Activated T-cell treated with anti-CD3 and anti-CD28 coated beads for 4 hours (primary cell): ENCODE data around the gene TBL1X.

Experiments
- DNase-seq: peaks from one replicate; pipeline ENCODE4 v3.0.0-alpha.2; 2020

TBL1X gene

DNA sequence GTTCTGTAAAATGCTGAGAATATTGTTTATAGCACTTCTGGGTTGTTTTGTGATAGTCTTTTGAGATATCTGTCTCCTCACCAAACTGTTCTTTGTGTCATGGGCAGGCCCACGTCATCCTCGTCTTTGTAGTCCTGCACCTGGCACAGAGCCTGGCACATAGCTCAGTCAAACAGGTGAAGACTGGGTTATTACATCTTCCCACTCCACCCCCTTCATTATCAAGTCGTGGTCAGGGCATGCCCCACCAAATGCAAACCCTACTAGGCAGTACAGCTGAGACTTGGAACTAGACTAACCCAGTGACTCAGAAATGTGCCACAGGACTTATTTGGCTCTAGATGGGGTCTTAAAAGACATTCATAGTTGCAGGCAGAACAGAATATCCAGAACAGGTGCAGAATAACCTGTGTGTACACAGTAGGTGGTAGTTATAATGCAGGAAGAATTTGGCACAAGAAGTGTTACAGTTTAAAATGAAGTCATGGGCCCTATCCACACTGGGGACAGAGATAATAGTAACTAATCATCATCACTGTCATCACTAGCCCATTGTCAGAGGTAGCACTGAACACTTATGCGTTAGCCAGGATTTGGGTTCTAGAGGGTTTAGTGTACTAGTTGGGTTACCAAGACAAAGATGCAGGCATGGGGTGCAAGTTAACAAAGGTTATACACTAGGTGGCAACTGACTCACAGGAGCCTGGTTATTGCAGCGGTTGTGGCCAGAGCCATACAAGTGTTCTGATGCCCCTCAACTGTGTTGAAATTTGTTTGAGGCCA is 74.9 kb downstream of the TBL1X start:
- no peak for DNase-seq

DNA sequence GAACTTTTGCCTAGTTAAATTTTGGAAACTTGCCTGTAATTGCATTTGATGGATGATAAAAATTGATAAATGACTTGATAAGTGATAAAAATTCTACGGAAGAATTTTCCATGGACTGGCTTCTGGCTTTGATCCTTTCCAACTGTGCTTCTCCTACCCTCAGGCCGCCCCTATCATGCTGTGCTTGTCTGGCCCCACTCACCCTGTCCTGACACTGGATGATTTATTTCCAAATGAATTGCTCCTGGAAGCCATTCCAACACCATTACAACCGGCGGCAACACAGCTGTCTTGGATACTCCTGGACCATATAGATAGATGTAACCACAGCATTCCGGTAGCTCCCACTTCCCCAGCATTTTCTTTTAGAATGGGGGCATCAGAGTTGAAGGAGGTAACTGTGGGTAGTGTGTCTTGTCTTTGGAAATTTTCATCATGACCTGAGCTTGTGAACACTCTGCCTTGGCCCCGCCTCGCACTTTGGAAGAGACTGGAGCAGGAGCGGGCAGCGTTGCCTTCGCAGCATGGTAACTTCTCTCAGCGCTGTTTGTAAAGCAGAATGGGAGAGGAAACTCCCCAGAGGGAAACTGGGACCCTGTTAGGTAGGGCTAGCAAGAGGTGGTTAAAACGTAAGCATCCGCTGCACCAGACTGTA is 77.4 kb downstream of the TBL1X start:
- no peak for DNase-seq

DNA sequence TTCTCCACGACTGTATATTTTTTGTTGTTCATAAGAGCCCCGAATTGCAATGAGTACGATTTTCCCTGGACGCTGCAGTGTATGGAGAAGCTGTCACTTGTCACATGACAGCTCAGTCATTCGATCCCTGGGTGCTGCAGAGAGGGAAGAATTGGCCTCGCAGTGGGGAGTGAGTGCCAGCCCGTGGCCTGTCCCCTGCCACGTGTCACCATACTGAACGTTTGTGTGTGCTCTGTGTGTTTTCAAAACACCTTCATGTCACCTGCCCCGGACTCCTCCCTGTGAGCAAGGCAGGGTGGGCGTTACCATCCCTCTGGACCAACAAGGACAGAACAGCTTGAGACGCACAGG is 77.9 kb downstream of the TBL1X start:
- no peak for DNase-seq

DNA sequence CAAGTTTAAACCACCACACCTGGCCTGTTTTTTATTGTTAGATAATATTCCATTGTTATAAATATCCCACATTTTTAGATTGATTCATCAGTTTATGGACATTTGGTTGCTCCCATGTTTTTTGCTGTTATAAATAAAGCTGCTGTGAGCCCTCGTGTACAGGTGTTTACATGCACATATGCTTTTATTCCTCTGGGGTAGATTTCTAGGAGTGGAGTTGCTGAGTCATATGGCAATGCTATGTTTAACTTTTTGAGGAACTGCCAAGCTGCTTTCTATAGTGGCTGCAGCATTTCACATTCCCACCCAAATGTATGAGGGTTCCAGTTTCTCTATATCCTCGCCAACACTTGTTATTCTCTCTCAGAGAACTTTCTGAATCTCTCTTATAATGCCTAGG is 90.5 kb downstream of the TBL1X start:
- no peak for DNase-seq

DNA sequence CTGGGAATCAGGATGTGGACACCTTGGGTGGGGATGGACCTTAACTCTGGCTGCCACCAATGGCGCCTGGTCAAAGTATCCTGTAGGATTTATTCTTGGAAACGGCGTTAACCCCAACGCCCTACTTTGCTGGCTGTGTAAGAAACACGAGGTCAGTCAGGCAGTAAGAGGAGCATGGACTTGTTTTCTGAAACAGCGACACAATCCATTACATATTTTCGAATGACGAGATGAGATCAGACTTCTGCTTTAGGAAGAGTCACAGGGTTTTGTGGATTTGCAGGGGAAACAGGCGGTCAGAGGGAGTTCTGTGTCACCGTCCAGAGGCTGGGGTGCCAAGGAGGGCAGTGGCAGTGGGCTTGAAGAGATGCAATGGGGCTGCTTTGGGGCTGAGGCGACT is 92.2 kb downstream of the TBL1X start:
- no peak for DNase-seq

DNA sequence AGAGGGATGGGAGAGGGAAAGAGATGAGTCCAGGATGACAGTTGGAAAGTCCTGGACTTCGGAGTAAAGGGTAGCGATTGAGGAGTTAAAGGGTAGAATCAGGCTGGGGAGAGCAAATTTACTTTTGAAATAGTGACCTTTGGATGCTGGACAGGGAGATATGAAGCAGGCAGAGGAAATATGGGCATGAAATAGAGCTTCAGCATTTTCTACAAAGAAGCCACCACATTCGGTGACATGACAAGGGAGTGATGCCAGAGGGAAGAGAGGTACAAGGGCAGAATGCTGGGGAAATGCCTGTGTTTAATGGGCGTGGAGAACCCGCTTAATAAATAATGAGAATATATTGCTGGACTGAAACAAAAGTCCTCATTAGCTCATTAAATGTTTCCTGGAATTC is 92.7 kb downstream of the TBL1X start:
- no peak for DNase-seq

DNA sequence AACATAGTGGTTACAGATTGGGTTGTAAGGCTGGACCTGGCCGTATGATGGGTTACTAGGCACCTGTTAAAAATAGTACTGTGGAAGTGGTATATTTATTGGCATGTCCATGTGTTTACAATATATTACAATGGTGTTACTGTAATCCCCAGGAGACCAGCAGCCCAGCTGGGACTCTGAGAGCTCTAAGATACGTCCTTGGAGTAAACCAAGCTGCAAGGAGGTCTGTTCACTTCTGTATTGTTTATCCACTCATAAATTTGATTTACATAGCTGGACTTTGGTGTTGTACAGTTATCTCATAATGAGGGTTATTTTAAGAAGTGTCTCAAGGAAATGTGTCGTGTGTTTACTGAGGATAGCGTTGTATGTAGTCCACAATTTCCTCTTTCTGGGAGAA is 93.8 kb downstream of the TBL1X start:
- no peak for DNase-seq

DNA sequence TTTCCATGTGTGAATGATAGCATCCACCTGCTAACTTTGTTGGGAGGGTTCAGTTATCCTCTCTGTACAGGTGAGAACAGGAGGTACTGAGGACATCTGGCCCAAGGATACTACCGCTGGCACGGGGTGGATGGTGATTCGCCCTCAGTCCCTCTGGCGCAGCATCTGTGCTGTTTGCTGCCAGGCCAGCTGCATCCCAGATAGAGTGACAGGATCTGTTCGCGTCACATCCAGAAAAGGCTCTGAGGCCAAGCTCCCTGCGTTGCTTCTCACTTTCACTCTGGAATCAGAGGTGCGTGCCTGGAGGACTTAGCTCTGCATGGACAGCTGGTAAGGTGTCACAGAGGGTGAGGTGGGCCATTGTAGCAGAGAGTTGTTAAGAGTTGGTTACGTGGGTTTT is 95.4 kb downstream of the TBL1X start:
- DNase-seq = no peak

DNA sequence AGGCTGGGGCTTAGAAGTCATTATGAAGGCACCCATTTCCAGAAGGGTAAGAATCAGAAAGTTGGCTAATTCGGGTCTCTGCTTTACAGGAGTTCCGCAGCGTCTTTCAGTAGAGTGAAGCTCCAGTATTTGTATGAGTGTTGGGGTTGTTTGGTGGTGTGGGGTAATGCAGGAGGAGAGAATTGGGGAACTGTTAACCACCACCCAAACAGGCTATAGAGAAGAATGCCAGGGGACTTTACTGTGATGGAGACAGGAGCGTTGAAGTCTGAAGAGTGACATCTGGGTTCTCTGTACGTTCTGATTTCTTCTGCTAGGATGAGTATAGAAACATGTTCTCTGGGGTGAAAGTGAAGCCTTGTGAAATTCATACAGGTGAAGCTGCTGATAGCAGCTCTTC is 96.3 kb downstream of the TBL1X start:
- no peak for DNase-seq

DNA sequence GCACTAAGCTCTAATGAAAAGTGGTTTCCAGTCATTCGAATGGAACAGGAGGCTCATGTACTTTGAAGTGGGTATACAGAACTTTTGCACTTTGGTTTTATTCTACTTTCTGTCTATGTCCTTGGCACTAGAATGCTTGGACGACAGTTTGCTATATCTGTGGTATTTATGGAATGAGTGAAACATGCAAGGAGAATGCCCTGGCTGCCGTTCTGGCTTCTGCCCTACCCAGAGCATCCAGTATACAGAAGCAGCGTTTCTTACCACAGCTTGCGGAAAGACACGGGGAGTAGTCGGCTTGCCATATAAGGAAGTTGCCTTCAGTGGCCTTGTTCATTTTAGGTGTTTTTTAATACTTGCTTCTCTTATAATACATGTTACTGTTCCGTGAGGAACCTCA is 98.0 kb downstream of the TBL1X start:
- DNase-seq = no peak

DNA sequence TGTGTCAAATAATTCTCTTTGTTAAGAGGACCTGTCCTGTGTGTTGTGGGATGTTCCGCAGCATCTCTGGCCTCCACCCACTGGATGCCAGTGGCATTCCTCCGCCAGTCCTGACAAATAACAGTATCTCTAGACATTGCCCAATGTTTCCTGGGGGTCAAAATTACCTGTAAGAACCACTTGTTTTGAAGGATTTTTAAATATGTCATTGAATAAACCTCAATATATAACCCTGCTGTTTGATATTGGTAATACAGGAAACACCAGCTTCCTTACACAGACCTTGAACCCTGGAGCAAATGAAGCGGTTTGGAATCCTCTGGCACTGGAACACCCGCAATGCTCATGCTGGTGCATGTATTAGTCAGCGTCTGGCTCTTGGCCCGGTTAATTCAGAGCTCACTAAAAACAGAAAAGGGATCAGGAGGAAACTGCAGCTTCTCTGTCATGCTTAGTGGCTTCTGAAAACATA is 101.3 kb downstream of the TBL1X start:
- no peak for DNase-seq

DNA sequence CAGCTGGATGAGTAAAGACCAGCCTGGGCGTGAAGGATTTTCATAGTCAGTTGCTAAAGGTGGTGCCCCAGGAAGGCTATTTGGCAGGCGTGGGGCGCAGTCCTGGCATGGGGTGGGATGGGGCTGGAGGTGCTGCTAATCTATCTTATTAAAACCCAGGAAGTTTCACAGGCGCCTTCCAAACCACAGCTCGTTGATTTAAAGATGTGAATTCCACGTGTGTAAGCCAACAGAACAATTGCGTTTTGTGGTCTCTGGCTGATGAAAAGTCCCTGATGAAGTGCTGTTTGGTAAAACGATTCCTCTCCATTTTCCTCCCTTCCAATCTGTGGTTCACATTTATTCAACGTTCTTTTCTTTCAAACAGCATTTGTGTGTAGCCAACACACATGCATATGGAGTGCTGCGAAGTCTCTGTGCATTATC is 105.0 kb downstream of the TBL1X start:
- no peak for DNase-seq

DNA sequence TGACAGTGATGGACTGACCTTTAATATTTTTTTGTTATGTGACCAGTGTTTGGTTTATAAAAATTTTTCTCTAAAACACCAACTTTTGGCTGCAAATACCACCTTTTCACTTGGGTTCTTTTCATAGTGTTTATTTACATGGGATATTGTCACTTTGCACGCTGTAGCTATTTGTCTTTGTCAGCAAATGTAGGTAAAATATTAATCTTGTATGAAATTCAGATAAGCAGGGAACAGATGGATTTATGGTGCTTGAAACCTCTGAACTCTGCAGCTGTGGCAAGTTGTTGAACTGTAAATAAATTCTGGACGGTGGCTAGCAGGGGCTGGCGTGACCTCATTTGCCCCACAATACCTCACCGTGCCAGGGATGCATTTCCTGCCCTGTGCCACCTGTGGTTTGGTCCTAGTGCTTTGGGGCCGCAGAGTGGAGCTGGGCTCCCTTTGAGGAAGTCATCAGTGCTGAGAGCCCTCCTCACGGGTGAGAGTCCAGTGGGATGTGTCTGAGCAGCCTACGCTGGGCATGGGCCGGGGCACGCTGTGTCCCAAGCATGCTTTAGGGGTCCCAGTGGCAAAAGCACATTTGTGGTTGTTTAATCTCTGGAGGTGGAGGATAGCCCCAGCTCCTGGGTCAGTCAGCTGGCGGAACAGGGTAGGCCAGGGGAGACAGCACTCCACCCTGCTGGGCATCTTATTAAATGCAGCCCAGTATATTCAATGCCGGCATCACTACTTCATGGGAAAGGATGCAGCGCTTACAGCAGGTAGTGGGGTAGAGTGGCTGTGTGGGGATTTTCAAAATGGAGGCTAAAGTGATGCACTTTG is 108.6 kb downstream of the TBL1X start:
- DNase-seq = no peak

DNA sequence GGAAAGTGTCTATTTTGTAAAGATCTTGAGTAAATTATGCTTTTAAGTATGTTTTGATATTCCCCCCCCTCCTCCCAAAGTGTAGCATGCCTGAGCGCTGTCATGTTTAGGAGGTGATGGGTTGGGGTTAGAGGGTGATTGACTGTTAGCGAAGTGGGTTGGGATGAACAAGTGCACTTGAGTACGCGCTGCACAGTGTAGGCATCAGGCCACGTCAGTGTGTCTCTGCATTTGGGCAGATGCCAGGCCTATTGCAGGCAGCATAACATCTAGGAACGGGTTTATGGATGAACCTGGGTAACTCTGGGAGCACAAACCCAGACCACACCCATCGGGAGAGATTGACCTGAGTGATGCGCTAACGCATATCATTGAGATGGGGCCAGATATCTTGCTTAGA is 111.2 kb downstream of the TBL1X start:
- DNase-seq = no peak

DNA sequence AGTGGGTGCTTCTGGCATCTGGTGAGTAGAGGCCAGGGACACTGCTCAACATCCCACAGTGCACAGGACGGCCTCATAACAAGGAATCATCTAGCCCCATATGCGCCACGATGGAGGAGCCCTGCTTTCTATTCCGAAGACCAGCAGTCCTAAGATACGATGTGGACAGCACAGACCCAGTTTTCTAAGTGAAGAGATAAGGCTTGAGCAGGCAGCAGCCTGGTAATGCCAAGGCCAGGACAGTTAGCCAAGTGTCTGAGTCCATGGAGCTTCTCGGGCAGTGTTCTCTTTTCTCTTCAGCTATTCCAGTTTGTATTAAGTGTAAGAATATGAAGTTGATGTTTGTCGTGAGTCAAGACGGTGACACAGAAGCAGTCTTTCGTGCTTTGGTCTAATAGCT is 112.7 kb downstream of the TBL1X start:
- DNase-seq = no peak

DNA sequence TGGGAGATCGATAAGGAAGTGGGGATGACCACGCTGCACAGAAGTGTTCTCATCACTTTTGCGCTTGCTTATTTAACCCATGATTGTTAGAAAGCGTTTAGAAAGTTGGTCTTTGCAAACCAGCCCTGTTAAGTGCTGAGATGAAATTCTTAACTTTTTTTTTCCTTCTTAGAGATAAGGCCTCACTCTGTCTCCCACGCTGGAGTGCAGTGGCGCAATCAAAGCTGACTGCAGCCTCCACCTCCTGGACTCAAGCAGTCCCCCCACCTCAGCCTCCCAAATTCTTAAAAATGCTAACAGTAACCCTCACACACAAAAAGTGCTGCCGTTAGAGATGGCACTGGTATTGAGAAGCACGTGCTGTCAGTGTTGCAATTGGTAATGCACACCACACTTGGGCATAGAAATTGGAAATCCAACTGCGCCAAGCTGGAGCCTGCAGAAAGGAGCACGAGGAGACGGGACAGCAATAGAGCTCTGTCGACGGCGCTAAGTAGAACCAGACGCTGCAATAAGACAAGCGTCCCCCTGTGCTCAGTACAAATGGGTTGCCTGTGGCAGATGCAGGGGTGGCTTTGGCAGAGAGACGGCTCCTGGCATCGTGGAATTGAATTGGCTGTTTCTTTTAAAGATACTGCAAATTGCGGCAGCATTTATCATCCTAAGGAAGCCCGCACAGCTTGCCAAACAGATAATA is 113.4 kb downstream of the TBL1X start:
- no peak for DNase-seq

DNA sequence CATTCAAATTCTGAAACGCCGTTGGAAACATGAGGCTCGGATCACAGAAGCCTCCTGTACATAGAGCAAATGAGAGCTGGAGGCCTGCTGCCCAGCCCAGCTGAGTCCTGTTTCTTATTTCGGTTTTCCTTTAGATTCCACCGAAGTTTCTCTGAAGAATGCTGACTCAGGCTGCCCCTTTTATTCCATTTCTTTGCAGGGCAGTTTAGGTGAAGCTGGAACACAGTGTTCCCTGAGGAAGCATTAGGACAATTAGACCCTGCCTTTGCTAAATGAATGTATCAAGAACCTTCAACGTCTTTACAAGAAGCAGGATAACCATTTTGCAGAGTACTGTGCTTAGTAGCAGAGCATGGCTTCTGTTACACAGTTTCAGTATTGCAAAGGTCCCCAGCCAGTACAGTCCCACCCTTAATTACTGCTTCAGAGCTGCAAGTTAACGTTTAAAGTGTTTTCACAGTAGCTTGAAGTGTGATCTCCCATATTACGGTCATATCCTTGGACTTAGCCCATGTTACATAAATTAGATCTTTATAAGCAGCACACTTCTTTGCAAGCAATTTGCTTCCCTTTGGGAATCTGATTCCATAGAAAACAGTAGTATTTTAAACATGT is 117.0 kb downstream of the TBL1X start:
- no peak for DNase-seq

DNA sequence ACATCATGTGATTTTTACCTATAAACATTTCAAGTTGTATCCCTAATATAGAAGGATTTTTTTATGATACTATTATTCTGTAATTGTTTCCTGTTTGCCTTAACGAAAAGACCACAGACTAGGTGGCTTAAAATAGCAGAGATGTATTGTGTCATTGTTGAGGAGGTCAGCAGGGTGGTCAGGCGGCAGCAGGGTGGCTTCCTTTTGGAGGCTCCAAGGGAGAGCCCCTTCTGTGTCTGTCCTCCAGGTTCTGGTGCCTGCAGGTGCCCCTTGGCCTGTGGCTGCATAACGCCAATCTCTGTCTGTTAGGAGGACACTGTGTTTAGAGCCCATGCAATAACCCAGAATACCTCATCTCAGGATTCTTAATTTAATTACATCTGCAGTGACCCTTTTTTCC is 118.1 kb downstream of the TBL1X start:
- DNase-seq = no peak

DNA sequence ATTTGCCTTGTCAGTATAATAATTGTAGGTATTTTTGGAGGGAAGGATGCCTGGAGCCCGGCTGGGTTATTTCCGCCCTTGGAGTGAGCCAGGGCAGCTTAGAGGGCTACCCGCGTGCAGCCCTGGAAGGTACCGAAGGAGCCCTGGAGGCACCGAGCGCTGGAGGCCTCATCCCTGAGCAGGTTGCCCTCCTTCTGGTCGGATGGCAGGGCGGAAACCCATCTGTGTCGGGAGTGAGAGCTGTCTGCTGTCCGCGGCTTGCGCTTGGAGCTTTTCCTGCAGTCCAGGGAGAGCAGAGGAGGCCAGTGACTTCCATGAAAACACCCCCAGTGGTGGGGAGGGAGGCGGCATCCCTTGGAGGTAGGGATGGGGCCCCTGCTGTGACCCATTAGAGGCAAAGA is 122.1 kb downstream of the TBL1X start:
- no peak for DNase-seq

DNA sequence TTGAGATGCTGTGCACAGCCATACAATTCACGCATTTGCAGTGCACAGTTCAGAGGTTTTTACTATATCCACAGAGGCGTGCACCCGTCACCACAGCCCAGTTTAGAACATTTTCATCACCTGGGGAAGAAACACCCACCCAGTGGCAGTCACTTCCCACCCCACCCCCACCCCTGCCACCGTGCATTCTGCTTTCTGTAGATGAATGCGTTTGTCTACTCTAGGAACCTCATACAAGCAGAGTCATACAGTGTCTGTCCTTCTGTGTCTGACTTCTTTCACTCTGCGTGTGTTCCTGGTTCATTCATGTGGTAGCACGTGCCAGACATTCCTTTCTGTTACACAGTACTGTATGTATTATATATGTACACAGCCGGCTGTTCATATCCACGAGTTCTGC is 122.8 kb downstream of the TBL1X start:
- DNase-seq = no peak

DNA sequence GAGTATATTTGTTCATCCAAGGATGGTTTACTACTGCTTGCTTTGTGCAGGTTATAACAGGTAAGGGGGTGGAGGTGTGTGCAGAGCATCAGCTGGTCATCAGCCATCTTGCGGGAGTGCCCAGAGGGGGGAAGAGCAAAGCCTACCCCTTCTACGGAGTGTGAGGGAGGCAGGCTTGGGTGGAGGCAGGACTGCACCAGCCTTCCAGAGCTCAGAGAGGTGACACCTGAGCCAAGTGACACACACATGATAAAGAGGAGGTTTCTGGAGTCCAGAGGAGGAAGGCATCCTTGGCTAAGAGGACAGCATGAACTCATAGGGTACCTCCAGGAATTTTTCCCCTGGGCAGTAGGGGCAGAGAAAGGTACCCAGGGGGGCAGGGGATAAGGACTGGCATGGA is 126.6 kb downstream of the TBL1X start:
- no peak for DNase-seq

DNA sequence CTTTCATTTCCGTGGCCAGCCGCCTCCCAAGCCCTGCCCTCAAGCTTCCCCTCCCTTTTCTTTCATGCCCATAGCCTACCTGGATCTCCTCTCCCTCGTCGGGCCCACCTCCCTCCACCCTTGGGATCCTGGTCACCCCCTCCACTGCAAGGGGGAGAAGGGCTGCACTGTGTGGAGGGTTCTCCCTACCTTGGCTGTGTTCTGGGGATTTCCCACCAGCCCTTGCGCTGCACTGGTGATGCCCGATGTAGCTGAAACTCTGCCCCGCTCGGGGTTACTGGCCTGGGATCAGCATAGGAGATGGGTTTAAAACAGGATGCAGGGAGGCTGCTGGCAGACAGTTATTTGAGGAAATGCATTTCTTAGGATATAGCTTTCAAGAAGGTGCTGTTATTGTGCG is 128.9 kb downstream of the TBL1X start:
- DNase-seq = no peak

DNA sequence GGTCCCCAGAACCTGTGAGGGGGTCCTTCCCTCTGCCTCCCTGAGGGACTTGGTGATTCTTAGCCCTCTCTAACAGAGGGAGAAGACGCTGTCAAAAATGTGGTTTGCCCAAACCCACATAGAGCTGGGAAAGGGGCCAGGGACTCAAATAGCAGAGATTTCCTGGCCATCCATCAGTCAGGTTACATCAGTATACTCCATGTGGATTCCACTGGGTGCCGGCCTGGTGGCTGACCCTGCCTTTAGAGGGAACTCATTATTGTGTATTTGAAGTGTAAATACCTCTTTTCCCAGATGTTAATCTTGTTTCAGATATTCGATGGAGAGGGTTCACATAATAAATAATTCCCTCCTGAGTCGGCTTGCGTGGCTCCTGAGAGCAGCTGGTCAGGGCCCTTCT is 130.3 kb downstream of the TBL1X start:
- no peak for DNase-seq
